ENCODE data around the gene SFTA2. TPM values are rescaled to one million over a fixed set of nuclear protein-coding genes. Genes with fewer than 3 reads are reported as not detected.

Gene SFTA2
- total RNA-seq, 1 donor from 2014 or later = 2.8 TPM

GRCh38 chr6:30881392-30882203 is 50.4 kb downstream of the SFTA2 start:
- Mint-ChIP-seq H3K4me3 (ENCODE audit: unreplicated experiment) (peak overlapping the region; percentile 28), H3K36me3 (ENCODE audit: low read depth, unreplicated experiment) (no peaks in the 10 kb centered on the region), H3K9me3 (ENCODE audit: unreplicated experiment) (no peaks in the 10 kb centered on the region), H3K27me3 (ENCODE audit: unreplicated experiment) (peaks cover 6% of the 10 kb centered on the region), H3K4me1 (ENCODE audit: unreplicated experiment) (peaks cover 27% of the 10 kb centered on the region), H3K27ac (ENCODE audit: unreplicated experiment) (peak overlapping the region; percentile 40)
- no peak for DNase-seq (ENCODE audit: low spot score)
- TF ChIP-seq CTCF (IDR thresholded peaks at IDR 0.05; ENCODE audit: unreplicated experiment) = no peak

Small RNA genes lying within 50 kb of the gene (microRNA-seq; reads per million reads assigned to microRNA genes)
- 1.2 reads per million, percentile 17 among the genes with 10 or more reads in this experiment for gene MIR4640 (ENCODE audit: unreplicated experiment)

Other genes starting within 250 kb of the SFTA2 start
- 285 TPM for gene PPP1R18, start 245.5 kb downstream of the SFTA2 start, total RNA-seq (ENCODE audit: unreplicated experiment)
- gene NRM, start 241.2 kb downstream of the SFTA2 start, total RNA-seq (ENCODE audit: unreplicated experiment) = 26.0 TPM
- gene MDC1, start 214.9 kb downstream of the SFTA2 start, total RNA-seq (ENCODE audit: unreplicated experiment) = 51.7 TPM
- gene TUBB, start 211.8 kb downstream of the SFTA2 start, total RNA-seq (ENCODE audit: unreplicated experiment) = 1,094 TPM
- 136 TPM for gene FLOT1, start 189.5 kb downstream of the SFTA2 start, total RNA-seq (ENCODE audit: unreplicated experiment)
- gene IER3, start 187.6 kb downstream of the SFTA2 start, total RNA-seq (ENCODE audit: unreplicated experiment) = 4.8 TPM
- gene DDR1, start 47.7 kb downstream of the SFTA2 start, total RNA-seq (ENCODE audit: unreplicated experiment) = 8.2 TPM
- 47.6 TPM for gene GTF2H4, start 24.0 kb downstream of the SFTA2 start, total RNA-seq (ENCODE audit: unreplicated experiment)
- gene VARS2, start 17.9 kb downstream of the SFTA2 start, total RNA-seq (ENCODE audit: unreplicated experiment) = 20.0 TPM
- gene MUCL3, start 8.8 kb upstream of the SFTA2 start, total RNA-seq (ENCODE audit: unreplicated experiment) = not detected
- gene MUC21, start 51.5 kb upstream of the SFTA2 start, total RNA-seq (ENCODE audit: unreplicated experiment) = 0.10 TPM
- gene MUC22, start 78.3 kb upstream of the SFTA2 start, total RNA-seq (ENCODE audit: unreplicated experiment) = not detected
- gene C6orf15, start 180.4 kb upstream of the SFTA2 start, total RNA-seq (ENCODE audit: unreplicated experiment) = not detected
- gene PSORS1C1, start 182.6 kb upstream of the SFTA2 start, total RNA-seq (ENCODE audit: unreplicated experiment) = 0.54 TPM
- not detected for gene CDSN, start 188.3 kb upstream of the SFTA2 start, total RNA-seq (ENCODE audit: unreplicated experiment)
- gene PSORS1C2, start 206.9 kb upstream of the SFTA2 start, total RNA-seq (ENCODE audit: unreplicated experiment) = 0.38 TPM
- gene CCHCR1, start 225.6 kb upstream of the SFTA2 start, total RNA-seq (ENCODE audit: unreplicated experiment) = 21.7 TPM
- gene TCF19, start 226.4 kb upstream of the SFTA2 start, total RNA-seq (ENCODE audit: unreplicated experiment) = 17.2 TPM
- 88.7 TPM for gene POU5F1, start 238.5 kb upstream of the SFTA2 start, total RNA-seq (ENCODE audit: unreplicated experiment)